HepG2 (cell line): ENCODE results near the gene DCAF4L1. TPM values are rescaled to one million over a fixed set of nuclear protein-coding genes. Genes with fewer than 3 reads are reported as not detected.

Experiments
- CEBPB ChIP-seq: IDR thresholded peaks from 2 replicates; pipeline ENCODE4 v1.6.1; 2011; ENCODE audit warnings: low read depth, low read length, improper control_type of control experiment, borderline replicate concordance
- CHD4 ChIP-seq: fragments of 200-600 bp; sonication (generic); IDR thresholded peaks from 2 replicates; pipeline ENCODE4 v1.7.0; 2017; ENCODE audit warnings: mild to moderate bottlenecking, low read length, borderline replicate concordance
- CTCF ChIP-seq: sonication (generic); formaldehyde crosslinking; IDR thresholded peaks from 2 replicates; pipeline ENCODE4 v1.5.0; 2020; ENCODE audit warnings: mild to moderate bottlenecking, missing genetic modification reagents, moderate library complexity
- FIP1L1 ChIP-seq: fragments of 200-400 bp; formaldehyde crosslinking; IDR thresholded peaks from 2 replicates; pipeline ENCODE4 v1.6.1; 2018; ENCODE audit warnings: low read depth, mild to moderate bottlenecking, low read length, moderate library complexity, borderline replicate concordance; ENCODE audit not compliant: insufficient read depth
- GZF1 ChIP-seq: sonication (generic); formaldehyde crosslinking; IDR thresholded peaks from 2 replicates; pipeline ENCODE4 v1.5.1; 2020; ENCODE audit warnings: mild to moderate bottlenecking, missing genetic modification reagents
- HOXD1 ChIP-seq: sonication (generic); formaldehyde crosslinking; IDR thresholded peaks from 2 replicates; pipeline ENCODE4 v1.5.0; 2020; ENCODE audit warnings: missing genetic modification reagents
- LBX2 ChIP-seq: sonication (generic); formaldehyde crosslinking; IDR thresholded peaks from 2 replicates; pipeline ENCODE4 v1.5.0; 2020; ENCODE audit warnings: missing genetic modification reagents, mild to moderate bottlenecking, borderline replicate concordance
- MIER3 ChIP-seq: IDR thresholded peaks from 2 replicates; pipeline ENCODE4 v1.6.1; 2016; ENCODE audit warnings: missing compliant biosample characterization, borderline replicate concordance
- MLX ChIP-seq: IDR thresholded peaks from 2 replicates; pipeline ENCODE4 v1.6.1; 2016
- MLXIP ChIP-seq: sonication (generic); formaldehyde crosslinking; IDR thresholded peaks from 2 replicates; pipeline ENCODE4 v1.9.0; 2021; ENCODE audit warnings: missing genetic modification reagents, borderline replicate concordance
- NR0B2 ChIP-seq: sonication (generic); formaldehyde crosslinking; IDR thresholded peaks from 2 replicates; pipeline ENCODE4 v1.4.0; 2020; ENCODE audit warnings: mild to moderate bottlenecking, missing genetic modification reagents
- PHF21A ChIP-seq: sonication (generic); formaldehyde crosslinking; IDR thresholded peaks from 2 replicates; pipeline ENCODE4 v1.5.0; 2020; ENCODE audit warnings: mild to moderate bottlenecking, missing genetic modification reagents
- RFX3 ChIP-seq: IDR thresholded peaks from 2 replicates; pipeline ENCODE4 v1.6.1; 2016; ENCODE audit warnings: missing biosample characterization, missing genetic modification reagents
- RXRB ChIP-seq: IDR thresholded peaks from 2 replicates; pipeline ENCODE4 v1.6.1; 2016; ENCODE audit warnings: borderline replicate concordance, missing genetic modification reagents, missing compliant biosample characterization
- SATB2 ChIP-seq: sonication (generic); formaldehyde crosslinking; IDR thresholded peaks from 2 replicates; pipeline ENCODE4 v1.5.0; 2020; ENCODE audit warnings: missing genetic modification reagents
- SNAPC5 ChIP-seq: sonication (generic); formaldehyde crosslinking; IDR thresholded peaks from 2 replicates; pipeline ENCODE4 v1.8.1; 2023; ENCODE audit warnings: mild to moderate bottlenecking, missing genetic modification reagents, borderline replicate concordance
- THYN1 ChIP-seq: sonication (generic); formaldehyde crosslinking; IDR thresholded peaks from 2 replicates; pipeline ENCODE4 v1.8.1; 2023; ENCODE audit warnings: low read depth, mild to moderate bottlenecking, moderate library complexity, missing genetic modification reagents, borderline replicate concordance
- ZBTB7A ChIP-seq: sonication (generic); formaldehyde crosslinking; IDR thresholded peaks from 2 replicates; pipeline ENCODE4 v1.8.0; 2022; ENCODE audit warnings: mild to moderate bottlenecking, missing genetic modification reagents
- ZNF432 ChIP-seq: sonication (generic); formaldehyde crosslinking; IDR thresholded peaks from 2 replicates; pipeline ENCODE4 v1.5.0; 2020; ENCODE audit warnings: missing genetic modification reagents, mild to moderate bottlenecking, borderline replicate concordance
- ZNF503 ChIP-seq: sonication (generic); formaldehyde crosslinking; IDR thresholded peaks from 2 replicates; pipeline ENCODE4 v1.4.0; 2020; ENCODE audit warnings: missing genetic modification reagents
- ZNF557 ChIP-seq: sonication (generic); formaldehyde crosslinking; IDR thresholded peaks from 2 replicates; pipeline ENCODE4 v1.4.0; 2020; ENCODE audit warnings: missing genetic modification reagents
- ZNF563 ChIP-seq: sonication (generic); formaldehyde crosslinking; IDR thresholded peaks from 2 replicates; pipeline ENCODE4 v1.8.0; 2022; ENCODE audit warnings: mild to moderate bottlenecking, moderate library complexity, missing genetic modification reagents
- ZNF724P ChIP-seq: sonication (generic); formaldehyde crosslinking; IDR thresholded peaks from 2 replicates; pipeline ENCODE4 v1.8.0; 2022; ENCODE audit warnings: missing genetic modification reagents, borderline replicate concordance
- polyA plus RNA-seq, 8 experiments: library from polyadenylated mRNA; depleted of rRNA in 3 of 8; stranded (reverse) in 7 of 8; unstranded in 1 of 8; fragments of >200 nt; fragmentation: Illumina TruSeq in 4 of 8; extraction: Trizol in 4 of 8; gene quantifications; 2 replicates each; pipeline versions ENCODE4 v1.2.1 to v1.2.3, GENCODE V29; 2011 to 2016; ENCODE audit warnings: low read depth in 4 of 8, missing spikeins in 1 of 8, mixed read lengths in 1 of 8; ENCODE audit not compliant: insufficient read depth in 1 of 8
- total RNA-seq, 5 experiments: library from RNA; depleted of rRNA; stranded (reverse); fragments of >200 nt; fragmentation: Illumina TruSeq; extraction: Trizol; gene quantifications; 2 replicates each; pipeline ENCODE4 v1.2.3, GENCODE V29; 2016; ENCODE audit warnings: low read depth in 1 of 5

DCAF4L1 gene
- total and polyA plus RNA-seq, 2 of the 13 experiments (the other 11 are each of a cell fraction or from before 2014, with no cell fraction given): 0.05 to 0.09 TPM

- TF ChIP-seq ZNF557 (CRISPR knock-in tag) (no peak), MLX (CRISPR knock-in tag) (no peak), FIP1L1 (no peak), ZNF563 (CRISPR knock-in tag) (no peak), ZNF503 (0 out of 2 replicates have a peak, but pooled peaks have one; percentile 17), SNAPC5 (CRISPR knock-in tag) (no peak), HOXD1 (no peak), ZBTB7A (CRISPR knock-in tag) (no peak), ZNF724P (CRISPR knock-in tag) (no peak), RXRB (no peak; the same call in 1 of the 2 replicates), CEBPB (peak; percentile 83), MLXIP (CRISPR knock-in tag) (no peak), LBX2 (CRISPR knock-in tag) (no peak), SATB2 (CRISPR knock-in tag) (no peak), ZNF432 (CRISPR knock-in tag) (no peak), NR0B2 (CRISPR knock-in tag) (no peak), CTCF (CRISPR knock-in tag) (no peak), THYN1 (CRISPR knock-in tag) (no peak), PHF21A (CRISPR knock-in tag) (peak; percentile 56), RFX3 (CRISPR knock-in tag) (no peak), MIER3 (CRISPR knock-in tag) (no peak), CHD4 (peak; percentile 65; the same call in 1 of the 2 replicates), GZF1 (CRISPR knock-in tag) (no peak)
These were observed 47.0 kb upstream of the DCAF4L1 start (continued) for GRCh38 chr4:41934514-41934900.
